OCI-M2 (cell line): Measurements from ENCODE around the gene SOD3.

ENCODE experiments used
- DNase-seq: peaks from one replicate; lab custom pipeline; 2025; ENCODE audit not compliant: unreplicated experiment; lab: John Stamatoyannopoulos, UW

The SOD3 gene

GRCh38 chr4:24840826-24841543 is 45.6 kb downstream of the SOD3 start:
- no peak for DNase-seq

- DNase-seq = no peak
Observed at GRCh38 chr4:24842356-24842755, 47.0 kb downstream of the SOD3 start.

- no peak for DNase-seq
Observed at GRCh38 chr4:24843096-24843495, 47.7 kb downstream of the SOD3 start.

- no peak for DNase-seq
Observed at GRCh38 chr4:24845132-24845531, 49.8 kb downstream of the SOD3 start.

- no peak for DNase-seq
Observed at GRCh38 chr4:24845902-24846301, 50.5 kb downstream of the SOD3 start.

- DNase-seq = no peak
Observed at GRCh38 chr4:24846716-24847115, 51.3 kb downstream of the SOD3 start.

GRCh38 chr4:24849351-24849750 is 54.0 kb downstream of the SOD3 start:
- no peak for DNase-seq

- DNase-seq = no peak
Observed at GRCh38 chr4:24849756-24850155, 54.4 kb downstream of the SOD3 start.
